A549 (cell line): Measurements from ENCODE around the gene EMC6. TPM values are rescaled to one million over a fixed set of nuclear protein-coding genes. Genes with fewer than 3 reads are reported as not detected.

Experiments used
- ATAC-seq, 2 experiments: fragments of 200-7000 bp in 1 of 2; fragments of >200 bp in 1 of 2; cut with Nextera tagmentation in 1 of 2; cut with Tn5 transposase in 1 of 2; 3 replicates each; pipeline versions ENCODE4 v1.8.0 to v1.9.1; 2018 to 2020; ENCODE audit warnings: mild to moderate bottlenecking in 1 of 2, moderate library complexity in 1 of 2
- CTCF ChIA-PET: fragments of 300-600 bp; sonication (Branson Sonifier 250); formaldehyde crosslinking; extraction: SDS; loops from one replicate; lab custom pipeline; 2021; ENCODE audit warnings: antibody characterized with exemption, inconsistent platforms; lab: Yijun Ruan, JAX
- POLR2A ChIA-PET: fragments of 350-600 bp; formaldehyde crosslinking; extraction: SDS; loops from one replicate; lab custom pipeline; 2021; ENCODE audit warnings: antibody characterized with exemption, inconsistent platforms; lab: Yijun Ruan, JAX
- DNase-seq, 2 experiments: peaks; one replicate each; pipeline versions ENCODE4 v3.0.0 to v3.0.0-alpha.2; 2011 to 2016; ENCODE audit warnings: low read depth in 1 of 2, low spot score in 1 of 2
- FAIRE-seq: peaks from 2 replicates; lab custom pipeline; 2011; peaks lifted over from hg19 to GRCh38; lab: Jason Lieb, UNC
- H3K27ac ChIP-seq, 2 experiments: fragments of >200 bp; sonication (Bioruptor Twin); formaldehyde crosslinking; 3 replicates each; pipeline ENCODE4 v1.5.1; 2016 to 2017
- H3K4me1 ChIP-seq: fragments of >200 bp; sonication (Bioruptor Twin); formaldehyde crosslinking; 3 replicates; pipeline ENCODE4 v1.6.1; 2016
- H3K4me2 ChIP-seq: fragments of >200 bp; sonication (Bioruptor Twin); formaldehyde crosslinking; 3 replicates; pipeline ENCODE4 v1.6.1; 2016
- H3K4me3 ChIP-seq: fragments of >200 bp; sonication (Bioruptor Twin); formaldehyde crosslinking; 3 replicates; pipeline ENCODE4 v1.5.1; 2016
- H3K9me3 ChIP-seq: fragments of >200 bp; sonication (Bioruptor Twin); formaldehyde crosslinking; 3 replicates; pipeline ENCODE4 v1.6.1; 2016
- CHD2 ChIP-seq: fragments of 150-350 bp; IDR thresholded peaks from 2 replicates; pipeline ENCODE4 v1.6.1; 2014; ENCODE audit warnings: low read length; ENCODE audit not compliant: partially characterized antibody
- CHD4 ChIP-seq: fragments of 200-600 bp; sonication (generic); IDR thresholded peaks from 2 replicates; pipeline ENCODE4 v1.6.1; 2016; ENCODE audit warnings: antibody characterized with exemption, mild to moderate bottlenecking, borderline replicate concordance
- EHF ChIP-seq: fragments of 250-450 bp; sonication (Bioruptor Pico); IDR thresholded peaks from 2 replicates; pipeline ENCODE4 v1.5.0; 2020; ENCODE audit warnings: mild to moderate bottlenecking
- EHMT2 ChIP-seq: fragments of 200-600 bp; sonication (generic); IDR thresholded peaks from 2 replicates; pipeline ENCODE4 v1.6.1; 2016; ENCODE audit warnings: antibody characterized with exemption, low read depth, mild to moderate bottlenecking, moderate library complexity
- ESRRA ChIP-seq: fragments of 150-350 bp; IDR thresholded peaks from 2 replicates; pipeline ENCODE4 v1.6.1; 2014; ENCODE audit warnings: mild to moderate bottlenecking, low read length, borderline replicate concordance
- FOSB ChIP-seq: fragments of 250-450 bp; sonication (Bioruptor Pico); IDR thresholded peaks from 2 replicates; pipeline ENCODE4 v1.5.0; 2020; ENCODE audit warnings: mild to moderate bottlenecking, moderate library complexity
- FOXS1 ChIP-seq: fragments of 250-450 bp; sonication (Bioruptor Pico); IDR thresholded peaks from 2 replicates; pipeline ENCODE4 v1.5.0; 2020; ENCODE audit warnings: mild to moderate bottlenecking, moderate library complexity
- HEYL ChIP-seq: fragments of 250-450 bp; sonication (Bioruptor Pico); IDR thresholded peaks from 2 replicates; pipeline ENCODE4 v1.8.0; 2021; ENCODE audit warnings: mild to moderate bottlenecking, moderate library complexity
- JUN ChIP-seq, 2 experiments: fragments of >200 bp; sonication (Bioruptor Twin); formaldehyde crosslinking; IDR thresholded peaks; 2 replicates in 1 of 2; 3 replicates in 1 of 2; pipeline ENCODE4 v1.6.1; 2016 to 2017
- JUNB ChIP-seq: fragments of >200 bp; sonication (Bioruptor Twin); formaldehyde crosslinking; IDR thresholded peaks from 2 replicates; pipeline ENCODE4 v1.6.1; 2016
- NFE2L2 ChIP-seq: fragments of 150-350 bp; conservative IDR thresholded peaks from 2 replicates; pipeline ENCODE4 v1.6.1; 2014; ENCODE audit warnings: low read length
- NR3C1 ChIP-seq: fragments of >200 bp; sonication (Bioruptor Twin); formaldehyde crosslinking; IDR thresholded peaks from 3 replicates; pipeline ENCODE4 v1.6.1; 2017
- RAD21 ChIP-seq, 2 experiments: fragments of >200 bp in 1 of 2; sonication (Bioruptor Twin) in 1 of 2; formaldehyde crosslinking in 1 of 2; IDR thresholded peaks in 1 of 2; conservative IDR thresholded peaks in 1 of 2; 2 replicates in 1 of 2; 3 replicates in 1 of 2; pipeline ENCODE4 v1.6.1; 2012 to 2018; ENCODE audit warnings: inconsistent platforms in 1 of 2
- RNF2 ChIP-seq: fragments of 200-600 bp; sonication (generic); IDR thresholded peaks from 2 replicates; pipeline ENCODE4 v1.6.1; 2016; ENCODE audit warnings: low read depth, mild to moderate bottlenecking, antibody characterized with exemption, moderate library complexity, borderline replicate concordance
- TP53 ChIP-seq: fragments of 250-450 bp; sonication (Bioruptor Pico); IDR thresholded peaks from 2 replicates; pipeline ENCODE4 v1.5.0; 2021; ENCODE audit warnings: mild to moderate bottlenecking, moderate library complexity
- ZFP36 ChIP-seq: fragments of 450-650 bp; IDR thresholded peaks from 2 replicates; pipeline ENCODE4 v1.6.1; 2014; ENCODE audit warnings: borderline replicate concordance; ENCODE audit not compliant: partially characterized antibody
- ZSCAN20 ChIP-seq: fragments of 250-450 bp; sonication (Bioruptor Pico); IDR thresholded peaks from 2 replicates; pipeline ENCODE4 v1.8.0; 2022; ENCODE audit warnings: mild to moderate bottlenecking, moderate library complexity
- WGBS: methylation state at CpG from one replicate; pipeline ENCODE4 v1.1.6; 2017; ENCODE audit errors: missing lambda C conversion rate; 5-methylcytosine and 5-hydroxymethylcytosine counted together
- polyA plus RNA-seq, 4 experiments: library from polyadenylated mRNA; depleted of rRNA in 3 of 4; stranded (reverse); fragments of >200 nt; fragmentation: RNase III in 1 of 4; extraction: RNeasy Plus Mini Kit Qiagen cat#74134 plus additional on column Dnase treatment in 1 of 4; gene quantifications; 2 replicates in 3 of 4; 3 replicates in 1 of 4; pipeline ENCODE4 v1.2.3, GENCODE V29; 2011 to 2017
- TF ChIP-seq, protein P1 (sequence below): fragments of >200 bp; sonication (Bioruptor Twin); formaldehyde crosslinking; IDR thresholded peaks from 2 replicates; pipeline ENCODE4 v1.6.1; 2016
- TF ChIP-seq, protein P2 (sequence below): fragments of 450-650 bp; IDR thresholded peaks from 2 replicates; pipeline ENCODE4 v1.6.1; 2014; ENCODE audit warnings: antibody characterized with exemption
- TF ChIP-seq, protein P3 (sequence below): fragments of >200 bp; sonication (Bioruptor Twin); formaldehyde crosslinking; IDR thresholded peaks from 3 replicates; pipeline ENCODE4 v1.6.1; 2016
- TF ChIP-seq, protein P4 (sequence below): fragments of 250-450 bp; sonication (Bioruptor Pico); IDR thresholded peaks from 2 replicates; pipeline ENCODE4 v1.5.0; 2020; ENCODE audit warnings: low read depth, mild to moderate bottlenecking, moderate library complexity

Gene EMC6
- polyA plus RNA-seq, 2 of the 4 experiments (the other 2 are of a cell fraction): 68.3 to 122 TPM

DNA sequence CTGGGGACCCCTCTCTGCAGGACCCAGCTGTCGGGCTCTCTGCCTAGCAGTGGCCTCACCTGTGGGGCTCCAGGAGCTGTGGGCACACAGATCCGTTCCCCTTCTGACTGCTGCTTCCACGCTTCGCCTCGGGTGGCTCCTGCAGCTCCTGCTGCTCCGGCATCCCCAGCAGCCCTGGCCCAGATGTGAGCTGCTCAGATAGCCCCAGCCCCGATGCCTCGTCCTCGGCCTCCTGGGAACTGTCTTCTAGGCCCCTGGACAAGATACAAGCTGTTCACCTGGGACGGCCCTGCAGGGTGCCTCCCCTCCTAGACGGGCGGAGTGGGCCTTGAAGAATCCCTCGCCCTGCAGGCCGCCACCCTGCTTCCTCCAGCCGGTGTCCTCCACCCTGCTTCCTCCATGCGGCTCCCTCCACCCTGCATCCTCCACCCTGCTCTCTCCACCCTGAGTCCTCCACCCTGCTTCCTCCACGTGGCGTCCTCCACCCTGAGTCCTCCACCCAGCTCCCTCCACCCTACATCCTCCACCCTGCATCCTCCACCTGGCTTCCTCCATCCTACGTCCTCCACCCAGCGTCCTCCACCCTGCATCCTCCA lies 11.0 kb downstream of the EMC6 start:
- Histone ChIP-seq H3K4me1 (no peaks in the 10 kb centered on the region), H3K4me2 (no peak overlapping the region), H3K9me3 (no peaks in the 10 kb centered on the region), H3K27ac (no peak overlapping the region), H3K4me3 (no peak overlapping the region)
- DNase-seq (no peak), FAIRE-seq (no peak), ATAC-seq (peak; percentile 23 to 24; a peak in 5 of 6 replicates)
- ChIA-PET POLR2A (interaction anchor here (1.0 to 2.2 kb wide), 2 partner anchors 10 to 12 kb away, joined by 3 to 8 read pairs; no protein-coding TSS in a partner anchor), CTCF (interaction anchor here (1.3 to 1.7 kb wide), 2 partner anchors 11 to 55 kb away, joined by 3 to 5 read pairs; no protein-coding TSS in a partner anchor)
- WGBS: 75% methylated on average over 20 of the region's 20 CpGs
- TF ChIP-seq EHMT2 (no peak), FOXS1 (CRISPR knock-in tag) (no peak), FOSB (CRISPR knock-in tag) (no peak), CHD2 (no peak), NR3C1 (no peak)
- TF ChIP-seq, protein P1, sequence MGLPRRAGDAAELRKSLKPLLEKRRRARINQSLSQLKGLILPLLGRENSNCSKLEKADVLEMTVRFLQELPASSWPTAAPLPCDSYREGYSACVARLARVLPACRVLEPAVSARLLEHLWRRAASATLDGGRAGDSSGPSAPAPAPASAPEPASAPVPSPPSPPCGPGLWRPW: no peak

DNA sequence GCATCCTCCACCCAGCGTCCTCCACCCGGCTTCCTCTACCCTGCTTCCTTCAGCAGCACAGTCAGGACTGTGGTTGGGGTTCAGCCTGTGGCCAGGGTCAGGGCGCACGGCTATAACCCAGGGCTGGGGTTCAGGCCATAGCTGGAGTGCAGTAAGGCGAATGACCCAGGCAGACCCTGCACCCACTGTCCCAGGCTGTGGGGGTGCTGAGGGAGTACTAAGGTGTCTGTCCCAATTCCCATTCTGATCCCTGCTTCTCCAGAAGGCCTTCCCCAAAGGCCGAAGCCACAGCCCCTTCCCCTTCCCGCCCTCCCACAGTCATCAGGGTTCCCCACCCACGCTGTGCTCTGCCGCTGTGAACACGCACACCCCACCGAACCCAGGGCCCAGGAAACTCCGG lies 12.4 kb downstream of the EMC6 start:
- CTCF ChIA-PET: interaction anchor here (1.2 kb wide), 1 partner anchor 57 kb away, joined by 5 read pairs; no protein-coding TSS in a partner anchor
- H3K4me3 ChIP-seq: no peak overlapping the region
- DNase-seq (no peak), ATAC-seq (no peak)
- H3K4me2 ChIP-seq: no peak overlapping the region
- H3K4me1 ChIP-seq: no peaks in the 10 kb centered on the region
- TF ChIP-seq NFE2L2: no peak
- TF ChIP-seq JUN (IDR thresholded peaks at IDR 0.05): no peak
- TF ChIP-seq FOSB (CRISPR knock-in tag): no peak
- no peak for TF ChIP-seq JUNB
- no peak for TF ChIP-seq EHF
- TF ChIP-seq CHD4: no peak
- TF ChIP-seq RNF2: no peak
- TF ChIP-seq, protein P2, sequence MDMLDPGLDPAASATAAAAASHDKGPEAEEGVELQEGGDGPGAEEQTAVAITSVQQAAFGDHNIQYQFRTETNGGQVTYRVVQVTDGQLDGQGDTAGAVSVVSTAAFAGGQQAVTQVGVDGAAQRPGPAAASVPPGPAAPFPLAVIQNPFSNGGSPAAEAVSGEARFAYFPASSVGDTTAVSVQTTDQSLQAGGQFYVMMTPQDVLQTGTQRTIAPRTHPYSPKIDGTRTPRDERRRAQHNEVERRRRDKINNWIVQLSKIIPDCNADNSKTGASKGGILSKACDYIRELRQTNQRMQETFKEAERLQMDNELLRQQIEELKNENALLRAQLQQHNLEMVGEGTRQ: no peak
- TF ChIP-seq HEYL (CRISPR knock-in tag): no peak
- TF ChIP-seq RAD21 (conservative IDR thresholded peaks at IDR 0.05 in 1 of 2, IDR thresholded peaks at IDR 0.05 in 1 of 2): no peak
- TF ChIP-seq ZSCAN20: no peak
- TF ChIP-seq ESRRA: no peak
- TF ChIP-seq, protein P3, sequence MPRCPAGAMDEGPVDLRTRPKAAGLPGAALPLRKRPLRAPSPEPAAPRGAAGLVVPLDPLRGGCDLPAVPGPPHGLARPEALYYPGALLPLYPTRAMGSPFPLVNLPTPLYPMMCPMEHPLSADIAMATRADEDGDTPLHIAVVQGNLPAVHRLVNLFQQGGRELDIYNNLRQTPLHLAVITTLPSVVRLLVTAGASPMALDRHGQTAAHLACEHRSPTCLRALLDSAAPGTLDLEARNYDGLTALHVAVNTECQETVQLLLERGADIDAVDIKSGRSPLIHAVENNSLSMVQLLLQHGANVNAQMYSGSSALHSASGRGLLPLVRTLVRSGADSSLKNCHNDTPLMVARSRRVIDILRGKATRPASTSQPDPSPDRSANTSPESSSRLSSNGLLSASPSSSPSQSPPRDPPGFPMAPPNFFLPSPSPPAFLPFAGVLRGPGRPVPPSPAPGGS: no peak
- TF ChIP-seq, protein P1: no peak
- TF ChIP-seq, protein P4, sequence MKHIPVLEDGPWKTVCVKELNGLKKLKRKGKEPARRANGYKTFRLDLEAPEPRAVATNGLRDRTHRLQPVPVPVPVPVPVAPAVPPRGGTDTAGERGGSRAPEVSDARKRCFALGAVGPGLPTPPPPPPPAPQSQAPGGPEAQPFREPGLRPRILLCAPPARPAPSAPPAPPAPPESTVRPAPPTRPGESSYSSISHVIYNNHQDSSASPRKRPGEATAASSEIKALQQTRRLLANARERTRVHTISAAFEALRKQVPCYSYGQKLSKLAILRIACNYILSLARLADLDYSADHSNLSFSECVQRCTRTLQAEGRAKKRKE: no peak
- no peak for TF ChIP-seq ZFP36
- no peak for TF ChIP-seq TP53 (CRISPR knock-in tag)
- TF ChIP-seq, all 56 proteins: peak for 0
- Histone ChIP-seq H3K27ac (no peak overlapping the region), H3K9me3 (no peaks in the 10 kb centered on the region)
- no peak for FAIRE-seq
- 90% methylated on average over 11 of the region's 12 CpGs for WGBS
- POLR2A ChIA-PET: no interaction called here
